Measurements from ENCODE around the gene LVRN.

The LVRN gene

GRCh38 chr5:115961381-115962238 lies 665 bp upstream of the LVRN start:
- DNase-seq (ENCODE audit: low read depth in 2 of 2), result no peak

GRCh38 chr5:115962565-115963402 lies 509 bp downstream of the LVRN start:
- DNase-seq (ENCODE audit: low read depth in 2 of 2), result no peak

GRCh38 chr5:115963566-115963965 lies 1.3 kb downstream of the LVRN start:
- no peak for DNase-seq (ENCODE audit: low read depth in 2 of 2)

GRCh38 chr5:115968770-115969169 lies 6.5 kb downstream of the LVRN start:
- no peak for DNase-seq (ENCODE audit: low read depth in 2 of 2)

GRCh38 chr5:115977096-115977495 lies 14.8 kb downstream of the LVRN start:
- DNase-seq (ENCODE audit: low read depth in 2 of 2), result no peak

GRCh38 chr5:115977988-115978387 lies 15.7 kb downstream of the LVRN start:
- DNase-seq (ENCODE audit: low read depth in 2 of 2), result no peak

GRCh38 chr5:115978779-115979178 lies 16.5 kb downstream of the LVRN start:
- DNase-seq (ENCODE audit: low read depth in 2 of 2), result no peak

GRCh38 chr5:115979201-115980041 lies 17.1 kb downstream of the LVRN start:
- DNase-seq (ENCODE audit: low read depth in 2 of 2), result no peak

GRCh38 chr5:115983519-115983918 lies 21.2 kb downstream of the LVRN start:
- no peak for DNase-seq (ENCODE audit: low read depth in 2 of 2)

GRCh38 chr5:115985802-115986757 lies 23.8 kb downstream of the LVRN start:
- no peak for DNase-seq (ENCODE audit: low read depth in 2 of 2)

- DNase-seq (ENCODE audit: low read depth in 2 of 2), result no peak
These were observed 25.7 kb downstream of the LVRN start for GRCh38 chr5:115988002-115988401.

- no peak for DNase-seq (ENCODE audit: low read depth in 2 of 2)
These were observed 30.6 kb downstream of the LVRN start for GRCh38 chr5:115992848-115993350.

- no peak for DNase-seq (ENCODE audit: low read depth in 2 of 2)
These were observed 33.1 kb downstream of the LVRN start for GRCh38 chr5:115995351-115995750.

GRCh38 chr5:116002116-116002906 lies 40.0 kb downstream of the LVRN start:
- no peak for DNase-seq (ENCODE audit: low read depth in 2 of 2)

GRCh38 chr5:116004248-116004647 lies 42.0 kb downstream of the LVRN start:
- no peak for DNase-seq (ENCODE audit: low read depth in 2 of 2)

GRCh38 chr5:116009806-116010205 lies 47.5 kb downstream of the LVRN start:
- no peak for DNase-seq (ENCODE audit: low read depth in 2 of 2)

- no peak for DNase-seq (ENCODE audit: low read depth in 2 of 2)
These were observed 48.8 kb downstream of the LVRN start for GRCh38 chr5:116011046-116011445.

- no peak for DNase-seq (ENCODE audit: low read depth in 2 of 2)
These were observed 51.0 kb downstream of the LVRN start for GRCh38 chr5:116013207-116013785.

GRCh38 chr5:116013936-116014335 lies 51.7 kb downstream of the LVRN start:
- no peak for DNase-seq (ENCODE audit: low read depth in 2 of 2)

Data from stimulated activated CD4-positive, alpha-beta T cell treated with anti-CD3 and anti-CD28 coated beads, Interleukin-1b, Interleukin-23, amount 100 ng/mL, for 1 hour (primary cell).